Measurements from ENCODE around the gene SUPT5H.

SUPT5H gene

GRCh38 chr19:39413911-39414608 lies 31.3 kb upstream of the SUPT5H start:
- H3K4me3 Mint-ChIP-seq: peak overlapping the region; percentile 84

GRCh38 chr19:39415111-39416046 lies 30.0 kb upstream of the SUPT5H start:
- Mint-ChIP-seq H3K9me3 (no peaks in the 10 kb centered on the region), H3K36me3 (ENCODE audit: low read depth) (peaks cover 5% of the 10 kb centered on the region), H3K27me3 (no peaks in the 10 kb centered on the region), H3K4me3 (no peak overlapping the region), H3K4me1 (ENCODE audit: low read depth) (peaks cover 30% of the 10 kb centered on the region), H3K27ac (no peak overlapping the region)

More at GRCh38 chr19:39413911-39414608, 31.3 kb upstream of the SUPT5H start:
- Mint-ChIP-seq H3K27ac (peak overlapping the region; percentile 78), H3K36me3 (ENCODE audit: low read depth) (peaks cover 3% of the 10 kb centered on the region), H3K27me3 (no peaks in the 10 kb centered on the region), H3K9me3 (no peaks in the 10 kb centered on the region), H3K4me1 (ENCODE audit: low read depth) (peaks cover 33% of the 10 kb centered on the region)

- Mint-ChIP-seq H3K36me3 (ENCODE audit: low read depth) (peaks cover 5% of the 10 kb centered on the region), H3K9me3 (no peaks in the 10 kb centered on the region), H3K4me1 (ENCODE audit: low read depth) (peaks cover 19% of the 10 kb centered on the region), H3K27ac (no peak overlapping the region), H3K27me3 (no peaks in the 10 kb centered on the region), H3K4me3 (no peak overlapping the region)
Measured at GRCh38 chr19:39416152-39417120, 28.9 kb upstream of the SUPT5H start.

- Mint-ChIP-seq H3K4me1 (ENCODE audit: low read depth) (peaks cover 11% of the 10 kb centered on the region), H3K4me3 (no peak overlapping the region), H3K27me3 (no peaks in the 10 kb centered on the region), H3K36me3 (ENCODE audit: low read depth) (peaks cover 6% of the 10 kb centered on the region), H3K27ac (no peak overlapping the region), H3K9me3 (no peaks in the 10 kb centered on the region)
Measured at GRCh38 chr19:39417463-39418181, 27.8 kb upstream of the SUPT5H start.

DNA sequence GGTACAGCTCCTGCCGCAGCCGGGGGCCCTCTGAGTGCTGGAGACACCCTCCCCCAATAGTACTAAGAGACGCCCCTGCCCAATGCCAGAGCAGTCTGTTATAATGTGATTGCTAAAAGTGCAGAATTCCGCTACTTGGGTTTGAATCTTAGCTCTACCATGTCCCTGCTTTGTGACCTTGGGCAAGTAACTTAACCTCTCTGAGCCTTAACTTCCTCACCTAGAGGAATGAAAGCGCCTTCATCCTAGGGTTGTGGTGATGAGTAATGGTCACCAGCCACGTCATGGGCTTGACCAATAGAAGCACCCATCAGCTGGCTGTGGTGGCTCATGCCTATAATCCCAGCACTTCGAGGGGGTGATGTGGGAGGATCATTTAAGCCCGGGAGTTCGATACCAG lies 26.4 kb upstream of the SUPT5H start:
- Mint-ChIP-seq H3K4me3 (no peak overlapping the region), H3K4me1 (ENCODE audit: low read depth) (peaks cover 6% of the 10 kb centered on the region), H3K9me3 (no peaks in the 10 kb centered on the region), H3K27me3 (no peaks in the 10 kb centered on the region), H3K27ac (no peak overlapping the region), H3K36me3 (ENCODE audit: low read depth) (peaks cover 13% of the 10 kb centered on the region)

DNA sequence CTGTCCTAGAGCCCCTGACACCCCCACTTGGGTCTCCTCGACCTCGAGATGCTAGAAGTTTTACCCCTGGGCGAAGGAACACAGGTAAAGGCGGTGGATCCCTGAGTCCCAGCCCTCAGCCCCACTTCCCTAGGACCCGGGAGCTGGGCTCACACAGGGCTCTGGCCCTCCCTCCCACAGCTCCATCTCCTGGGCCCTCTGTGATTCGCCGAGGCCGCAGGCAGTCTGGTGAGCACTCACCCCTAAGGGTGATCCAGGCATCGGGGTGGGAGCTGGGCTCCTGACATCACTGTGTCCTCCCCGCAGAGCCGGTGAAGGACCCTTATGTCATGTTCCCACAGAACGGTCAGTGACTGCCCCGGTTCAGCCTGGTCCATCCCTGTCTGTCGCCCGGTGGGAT lies 24.6 kb upstream of the SUPT5H start:
- Mint-ChIP-seq H3K27ac (no peak overlapping the region), H3K4me3 (no peak overlapping the region), H3K36me3 (ENCODE audit: low read depth) (peaks cover 20% of the 10 kb centered on the region), H3K9me3 (no peaks in the 10 kb centered on the region), H3K27me3 (no peaks in the 10 kb centered on the region), H3K4me1 (ENCODE audit: low read depth) (no peaks in the 10 kb centered on the region)

DNA sequence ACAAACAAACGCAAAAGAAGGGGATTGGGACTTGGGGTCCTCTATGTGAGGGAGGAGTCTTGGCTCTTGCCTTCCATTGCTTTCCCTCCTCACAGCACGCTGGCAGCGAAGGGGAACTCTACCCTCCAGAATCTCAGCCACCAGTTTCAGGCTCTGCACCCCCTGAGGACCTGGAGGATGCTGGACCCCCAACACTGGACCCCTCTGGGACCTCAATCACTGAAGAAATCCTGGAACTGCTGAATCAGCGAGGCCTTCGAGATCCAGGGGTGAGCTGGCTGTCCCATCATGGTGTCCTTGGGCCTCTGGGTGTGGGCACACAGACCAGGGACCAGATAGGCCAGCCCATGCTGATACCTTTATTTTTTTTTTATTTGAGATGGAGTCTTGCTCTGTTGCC lies 23.4 kb upstream of the SUPT5H start:
- Mint-ChIP-seq H3K27ac (no peak overlapping the region), H3K4me1 (ENCODE audit: low read depth) (no peaks in the 10 kb centered on the region), H3K4me3 (no peak overlapping the region), H3K36me3 (ENCODE audit: low read depth) (peaks cover 20% of the 10 kb centered on the region), H3K9me3 (no peaks in the 10 kb centered on the region), H3K27me3 (no peaks in the 10 kb centered on the region)

DNA sequence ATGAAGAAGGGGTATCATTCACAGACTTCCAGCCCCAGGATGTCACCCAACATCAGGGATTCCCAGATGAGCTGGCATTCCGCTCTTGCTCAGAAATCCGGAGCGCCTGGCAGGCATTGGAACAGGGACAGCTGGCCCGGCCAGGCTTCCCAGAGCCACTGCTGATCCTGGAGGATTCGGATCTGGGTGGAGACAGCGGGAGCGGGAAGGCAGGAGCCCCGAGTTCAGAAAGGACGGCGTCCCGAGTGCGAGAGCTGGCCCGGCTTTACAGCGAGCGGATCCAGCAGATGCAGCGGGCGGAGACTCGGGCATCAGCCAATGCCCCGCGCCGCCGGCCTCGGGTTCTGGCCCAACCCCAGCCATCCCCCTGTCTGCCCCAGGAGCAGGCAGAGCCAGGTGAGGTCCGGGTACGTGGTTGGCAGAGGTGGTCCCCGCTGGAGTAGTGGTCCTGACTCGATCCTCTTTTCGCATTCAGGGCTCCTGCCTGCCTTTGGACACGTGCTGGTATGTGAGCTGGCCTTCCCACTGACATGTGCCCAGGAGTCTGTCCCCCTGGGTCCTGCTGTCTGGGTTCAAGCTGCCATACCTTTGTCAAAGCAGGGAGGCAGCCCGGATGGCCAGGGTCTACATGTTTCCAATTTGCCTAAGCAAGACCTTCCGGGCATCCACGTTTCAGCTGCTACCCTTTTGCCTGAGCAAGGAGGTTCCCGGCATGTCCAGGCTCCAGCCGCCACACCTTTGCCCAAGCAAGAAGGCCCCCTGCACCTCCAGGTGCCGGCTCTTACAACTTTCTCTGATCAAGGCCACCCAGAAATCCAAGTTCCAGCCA lies 21.9 kb upstream of the SUPT5H start:
- H3K27me3 Mint-ChIP-seq: no peaks in the 10 kb centered on the region
- H3K4me3 Mint-ChIP-seq: no peak overlapping the region
- H3K27ac Mint-ChIP-seq: no peak overlapping the region
- no peaks in the 10 kb centered on the region for H3K9me3 Mint-ChIP-seq
- H3K36me3 Mint-ChIP-seq (ENCODE audit: low read depth): peaks cover 20% of the 10 kb centered on the region
- H3K4me1 Mint-ChIP-seq (ENCODE audit: low read depth): no peaks in the 10 kb centered on the region

DNA sequence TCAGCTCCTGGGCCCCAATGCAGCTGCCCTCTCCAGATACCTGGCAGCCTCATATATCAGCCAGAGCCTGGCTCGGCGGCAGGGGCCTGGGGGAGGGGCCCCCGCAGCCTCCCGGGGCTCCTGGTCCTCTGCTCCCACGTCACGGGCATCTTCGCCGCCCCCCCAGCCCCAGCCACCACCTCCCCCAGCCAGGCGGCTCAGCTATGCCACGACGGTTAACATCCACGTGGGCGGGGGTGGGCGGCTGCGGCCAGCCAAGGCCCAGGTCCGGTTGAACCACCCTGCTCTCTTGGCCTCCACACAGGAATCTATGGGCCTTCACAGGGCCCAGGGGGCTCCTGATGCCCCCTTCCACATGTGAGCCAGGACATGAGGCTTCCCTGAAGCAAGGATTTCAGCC lies 20.4 kb upstream of the SUPT5H start:
- Mint-ChIP-seq H3K27me3 (no peaks in the 10 kb centered on the region), H3K36me3 (ENCODE audit: low read depth) (peaks cover 15% of the 10 kb centered on the region), H3K4me1 (ENCODE audit: low read depth) (no peaks in the 10 kb centered on the region), H3K9me3 (no peaks in the 10 kb centered on the region), H3K27ac (no peak overlapping the region), H3K4me3 (no peak overlapping the region)

GRCh38 chr19:39425744-39426143 lies 19.6 kb upstream of the SUPT5H start:
- Mint-ChIP-seq H3K27ac (no peak overlapping the region), H3K36me3 (ENCODE audit: low read depth) (peaks cover 15% of the 10 kb centered on the region), H3K27me3 (no peaks in the 10 kb centered on the region), H3K9me3 (no peaks in the 10 kb centered on the region), H3K4me1 (ENCODE audit: low read depth) (peaks cover 6% of the 10 kb centered on the region), H3K4me3 (no peak overlapping the region)

DNA sequence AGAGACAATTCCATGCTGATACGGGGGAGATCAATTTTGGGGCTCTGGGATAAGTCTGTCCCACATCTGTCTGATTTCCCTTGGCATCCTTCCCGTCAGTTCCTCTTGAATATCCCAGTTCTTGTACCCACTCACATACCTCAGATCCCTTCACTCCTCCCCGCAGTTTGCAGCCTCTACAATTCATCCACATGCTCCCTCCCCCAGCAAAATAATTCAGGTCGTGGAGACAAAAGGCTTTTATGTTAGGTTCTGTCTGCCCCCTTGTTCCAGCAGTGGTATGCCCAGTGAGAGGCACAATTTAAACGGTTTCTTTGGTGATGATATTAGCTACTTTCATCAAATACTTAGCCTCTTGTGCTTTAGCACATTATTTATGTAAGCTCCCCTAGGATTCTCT lies 19.2 kb upstream of the SUPT5H start:
- H3K4me3 Mint-ChIP-seq: no peak overlapping the region
- no peak overlapping the region for H3K27ac Mint-ChIP-seq

DNA sequence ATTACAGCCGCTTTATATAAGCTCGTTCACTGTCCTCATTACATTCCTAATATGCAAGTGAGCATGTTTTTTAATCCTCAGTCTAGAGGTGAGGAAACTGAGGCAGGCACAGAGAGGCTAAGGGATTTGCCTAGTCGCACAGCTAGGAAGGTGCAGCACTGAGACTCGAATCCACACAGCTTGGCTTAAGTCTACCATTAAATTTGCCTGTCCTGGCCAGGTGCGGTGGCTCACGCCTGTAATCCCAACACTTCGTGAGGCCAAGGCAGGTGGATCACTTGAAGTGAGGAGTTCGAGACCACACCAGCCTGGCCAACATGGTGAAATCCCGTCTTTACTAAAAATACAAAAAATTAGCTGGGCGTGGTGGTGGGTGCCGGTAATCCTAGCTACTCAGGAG lies 17.7 kb upstream of the SUPT5H start:
- H3K9me3 Mint-ChIP-seq: no peaks in the 10 kb centered on the region
- no peak overlapping the region for H3K27ac Mint-ChIP-seq
- no peaks in the 10 kb centered on the region for H3K27me3 Mint-ChIP-seq
- peaks cover 23% of the 10 kb centered on the region for H3K4me1 Mint-ChIP-seq (ENCODE audit: low read depth)
- no peak overlapping the region for H3K4me3 Mint-ChIP-seq
- peaks cover 20% of the 10 kb centered on the region for H3K36me3 Mint-ChIP-seq (ENCODE audit: low read depth)

More for the DNA sequence above, 19.2 kb upstream of the SUPT5H start:
- no peaks in the 10 kb centered on the region for H3K9me3 Mint-ChIP-seq
- no peaks in the 10 kb centered on the region for H3K27me3 Mint-ChIP-seq
- H3K36me3 Mint-ChIP-seq (ENCODE audit: low read depth): peaks cover 15% of the 10 kb centered on the region
- H3K4me1 Mint-ChIP-seq (ENCODE audit: low read depth): peaks cover 10% of the 10 kb centered on the region

DNA sequence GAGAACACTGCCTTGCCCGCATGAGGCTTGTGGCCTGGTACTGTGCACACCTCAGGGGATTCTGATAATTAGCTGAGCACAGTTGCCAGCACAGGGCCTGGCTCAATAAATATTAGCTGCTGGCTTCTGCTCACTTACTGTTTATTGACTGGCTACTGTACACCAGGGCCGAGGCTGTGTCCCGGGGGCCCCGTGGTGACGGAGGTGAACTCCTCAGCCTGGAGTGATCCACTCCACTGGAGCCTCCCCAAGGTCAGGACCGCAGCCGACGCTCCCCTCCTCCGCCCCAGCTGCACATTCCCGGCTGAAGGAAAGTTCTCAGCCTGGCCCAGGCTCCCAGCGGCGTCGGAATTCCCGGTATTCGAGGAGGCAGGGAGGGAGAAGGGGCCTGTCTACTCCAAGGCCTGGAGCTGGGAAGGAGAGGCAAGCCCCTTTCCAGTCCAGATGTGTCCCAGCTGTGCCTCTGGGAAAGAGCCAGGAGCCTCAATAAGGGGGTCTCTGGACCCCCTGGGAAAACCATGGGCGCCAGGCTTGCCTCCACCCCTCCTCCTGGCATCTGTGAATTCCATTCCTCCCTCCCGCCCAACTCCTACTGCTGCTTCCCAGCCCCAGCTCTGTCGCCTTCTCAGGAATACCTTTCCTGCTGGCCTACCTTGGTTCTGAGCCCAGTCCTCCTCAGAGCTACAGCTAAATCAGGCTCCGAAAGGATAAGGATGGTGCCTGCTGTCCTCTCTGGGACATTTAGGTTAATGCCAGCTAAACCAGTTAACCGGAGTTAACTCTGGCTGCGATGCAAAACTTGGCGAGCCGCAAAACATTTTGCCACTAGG lies 16.9 kb upstream of the SUPT5H start:
- H3K27ac Mint-ChIP-seq: no peak overlapping the region
- peaks cover 31% of the 10 kb centered on the region for H3K4me1 Mint-ChIP-seq (ENCODE audit: low read depth)
- H3K27me3 Mint-ChIP-seq: no peaks in the 10 kb centered on the region
- H3K4me3 Mint-ChIP-seq: no peak overlapping the region
- no peaks in the 10 kb centered on the region for H3K9me3 Mint-ChIP-seq
- H3K36me3 Mint-ChIP-seq (ENCODE audit: low read depth): peaks cover 24% of the 10 kb centered on the region
